Vagina (tissue), 2 donors: ENCODE results near the gene LYRM1.

ENCODE experiments used
- POLR2A ChIP-seq, 2 donors: fragments of 450-650 bp; IDR thresholded peaks; one replicate each; pipeline ENCODE4 v1.6.1; 2017; ENCODE audit warnings: antibody characterized with exemption in 2 of 2, mild to moderate bottlenecking in 2 of 2, moderate library complexity in 2 of 2
- POLR2AphosphoS5 ChIP-seq, 2 donors: sonication (generic); formaldehyde crosslinking; IDR thresholded peaks; one replicate each; pipeline ENCODE4 v1.9.0; 2017; ENCODE audit warnings: antibody characterized with exemption in 2 of 2, mild to moderate bottlenecking in 2 of 2, low read depth in 1 of 2; ENCODE audit not compliant: insufficient read depth in 1 of 2
- TF ChIP-seq, protein P1 (sequence below), 3 experiments: fragments of 450-650 bp in 2 of 3; fragments of 200-600 bp in 1 of 3; sonication (generic) in 1 of 3; IDR thresholded peaks; one replicate each; pipeline ENCODE4 v1.5.1; 2017 to 2019; ENCODE audit warnings: antibody characterized with exemption in 3 of 3, mild to moderate bottlenecking in 2 of 3, moderate library complexity in 2 of 3

DNA sequence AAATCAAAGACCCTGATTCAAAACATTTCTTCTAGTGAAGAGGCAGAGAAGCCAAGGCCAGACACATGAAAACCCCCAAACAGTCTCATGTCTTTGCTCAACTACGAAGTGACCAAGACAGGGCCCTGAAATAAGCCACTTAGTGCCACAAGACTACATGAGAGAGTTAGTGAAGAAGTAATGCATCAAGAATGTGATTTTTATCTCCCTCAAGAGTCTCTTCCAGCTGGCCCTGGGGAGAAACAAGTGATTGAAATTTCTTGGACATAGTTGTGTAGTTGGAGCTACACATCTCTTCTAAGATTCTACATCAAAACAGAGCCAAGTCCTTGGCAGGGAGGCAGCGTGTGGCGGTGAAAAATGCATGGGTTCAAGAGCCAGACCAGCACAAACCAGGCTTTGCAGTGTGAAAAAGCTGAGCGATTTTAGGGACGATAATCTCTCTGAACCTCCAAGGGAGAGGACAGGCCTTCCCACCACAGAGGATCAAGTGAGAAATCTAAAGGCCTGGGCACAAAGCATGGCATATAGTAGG lies 30.6 kb downstream of the LYRM1 start:
- TF ChIP-seq POLR2A (IDR thresholded peaks at IDR 0.05) (no peak), POLR2AphosphoS5 (IDR thresholded peaks at IDR 0.05; ENCODE audit: insufficient read depth in 1 of 2, low read depth in 1 of 2) (no peak)
- TF ChIP-seq, protein P1, sequence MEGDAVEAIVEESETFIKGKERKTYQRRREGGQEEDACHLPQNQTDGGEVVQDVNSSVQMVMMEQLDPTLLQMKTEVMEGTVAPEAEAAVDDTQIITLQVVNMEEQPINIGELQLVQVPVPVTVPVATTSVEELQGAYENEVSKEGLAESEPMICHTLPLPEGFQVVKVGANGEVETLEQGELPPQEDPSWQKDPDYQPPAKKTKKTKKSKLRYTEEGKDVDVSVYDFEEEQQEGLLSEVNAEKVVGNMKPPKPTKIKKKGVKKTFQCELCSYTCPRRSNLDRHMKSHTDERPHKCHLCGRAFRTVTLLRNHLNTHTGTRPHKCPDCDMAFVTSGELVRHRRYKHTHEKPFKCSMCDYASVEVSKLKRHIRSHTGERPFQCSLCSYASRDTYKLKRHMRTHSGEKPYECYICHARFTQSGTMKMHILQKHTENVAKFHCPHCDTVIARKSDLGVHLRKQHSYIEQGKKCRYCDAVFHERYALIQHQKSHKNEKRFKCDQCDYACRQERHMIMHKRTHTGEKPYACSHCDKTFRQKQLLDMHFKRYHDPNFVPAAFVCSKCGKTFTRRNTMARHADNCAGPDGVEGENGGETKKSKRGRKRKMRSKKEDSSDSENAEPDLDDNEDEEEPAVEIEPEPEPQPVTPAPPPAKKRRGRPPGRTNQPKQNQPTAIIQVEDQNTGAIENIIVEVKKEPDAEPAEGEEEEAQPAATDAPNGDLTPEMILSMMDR (IDR thresholded peaks at IDR 0.05) = no peak
